Stomach (tissue), 9 donors: ENCODE results near the gene FAM110A. TPM values are rescaled to one million over a fixed set of nuclear protein-coding genes. Genes with fewer than 3 reads are reported as not detected.

Source experiments
- DNase-seq, 2 donors: peaks; one replicate each; pipeline versions ENCODE4 v3.0.0 to v3.0.0-alpha.2; 2013 to 2019
- H3K27ac ChIP-seq, 5 donors: fragments of 200-600 bp in 4 of 5; sonication (generic) in 4 of 5; one replicate each; pipeline ENCODE4 v1.5.1; 2013 to 2019; ENCODE audit warnings: mild to moderate bottlenecking in 1 of 5, moderate library complexity in 1 of 5
- H3K27me3 ChIP-seq, 3 donors: fragments of 200-600 bp; sonication (generic); one replicate each; pipeline ENCODE4 v1.5.1; 2017 to 2019; ENCODE audit warnings: mixed run types in 1 of 3
- H3K36me3 ChIP-seq, 4 donors: fragments of 200-600 bp; sonication (generic); 1 replicate in 3 of 4; 2 replicates in 1 of 4; pipeline ENCODE4 v1.5.1; 2016 to 2019
- H3K4me1 ChIP-seq, 4 donors: fragments of 200-600 bp; sonication (generic); one replicate each; pipeline ENCODE4 v1.5.1; 2016 to 2019
- H3K4me3 ChIP-seq, 4 donors: fragments of 200-600 bp; sonication (generic) in 3 of 4; one replicate each; pipeline ENCODE4 v1.5.1; 2016 to 2019; ENCODE audit warnings: mild to moderate bottlenecking in 1 of 4
- H3K9me3 ChIP-seq, 4 donors: fragments of 200-600 bp; sonication (generic); one replicate each; pipeline ENCODE4 v1.5.1; 2016 to 2019
- EP300 ChIP-seq: sonication (generic); formaldehyde crosslinking; IDR thresholded peaks from one replicate; pipeline ENCODE4 v1.6.1; 2017; ENCODE audit warnings: antibody characterized with exemption
- POLR2A ChIP-seq, 4 donors: fragments of 450-650 bp; IDR thresholded peaks; one replicate each; pipeline ENCODE4 v1.6.1; 2016; ENCODE audit warnings: antibody characterized with exemption in 4 of 4, control low read depth in 2 of 4, mild to moderate bottlenecking in 1 of 4, moderate library complexity in 1 of 4
- POLR2AphosphoS5 ChIP-seq, 3 donors: sonication (generic); formaldehyde crosslinking; IDR thresholded peaks; one replicate each; pipeline ENCODE4 v1.6.1; 2016; ENCODE audit warnings: antibody characterized with exemption in 3 of 3
- WGBS, 5 donors: extraction: QIAGEN DNeasy Blood & Tissue Kit in 3 of 5; methylation state at CpG; one replicate each; pipeline versions ENCODE4 v1.1.5 to v1.1.7; 2013 to 2018; 5-methylcytosine and 5-hydroxymethylcytosine counted together
- intact Hi-C: fragments of 100-400 bp; cut with DNase I; formaldehyde crosslinking; loops from one replicate; pipeline ENCODE4 v1.15.1; 2023; ENCODE audit warnings: low total_unique reads
- polyA plus RNA-seq, 3 donors: library from polyadenylated mRNA; stranded (reverse); fragments of 200-250 nt; gene quantifications; one replicate each; pipeline ENCODE4 v1.2.3, GENCODE V29; 2013
- total RNA-seq, 5 donors: library from RNA; depleted of rRNA; stranded (reverse); fragments of >200 nt; gene quantifications; one replicate each; pipeline versions ENCODE4 v1.1.0 to v1.2.3, GENCODE V29; 2014 to 2016
- TF ChIP-seq, protein P1 (sequence below), 7 experiments: fragments of 450-650 bp in 4 of 7; fragments of 200-600 bp in 3 of 7; sonication (generic) in 3 of 7; IDR thresholded peaks; one replicate each; pipeline ENCODE4 v1.5.1; 2016 to 2019; ENCODE audit warnings: antibody characterized with exemption in 7 of 7, control low read depth in 2 of 7, mild to moderate bottlenecking in 1 of 7
- donor health status: healthy with polysubstance abuse.
- donor health status: Bipolar disorder and iron deficiency.
- donor health status: healthy.

The FAM110A gene
- total and polyA plus RNA-seq, 8 donors: 0.58 to 17.6 (median 3.8) TPM

DNA sequence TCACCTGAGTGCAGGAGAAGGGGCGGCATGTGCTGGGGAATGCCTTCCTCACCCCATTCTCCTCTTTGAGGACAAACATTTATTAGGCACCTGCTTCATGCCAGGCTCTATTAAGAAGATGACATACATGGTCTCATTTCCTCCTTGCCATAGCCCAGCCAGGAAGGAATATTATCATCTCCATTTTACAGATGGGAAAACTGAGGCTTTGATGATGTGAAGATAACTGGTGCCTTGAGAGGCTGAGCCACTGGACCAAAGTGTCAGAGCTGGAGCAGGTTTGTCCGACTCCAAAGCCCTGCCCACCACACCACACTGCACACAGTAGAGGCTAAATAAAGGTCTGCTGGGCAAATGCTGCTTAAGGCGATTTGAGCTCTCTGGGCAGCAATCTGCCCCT lies 37.2 kb downstream of the FAM110A start:
- H3K27ac ChIP-seq: no peak overlapping the region
- 68 to 85% (median 80%) methylated on average over 3 of the region's 3 CpGs for WGBS, 5 donors
- no peaks in the 10 kb centered on the region for H3K36me3 ChIP-seq
- peaks cover 0 to 38% (median 0%) of the 10 kb centered on the region in 3 donors for H3K27me3 ChIP-seq
- H3K4me3 ChIP-seq: no peak overlapping the region
- TF ChIP-seq POLR2A (IDR thresholded peaks at IDR 0.05): no peak
- TF ChIP-seq EP300: no peak
- DNase-seq: no peak
- H3K4me1 ChIP-seq: no peaks in the 10 kb centered on the region
- intact Hi-C loops: no loop called here
- no peaks in the 10 kb centered on the region for H3K9me3 ChIP-seq

DNA sequence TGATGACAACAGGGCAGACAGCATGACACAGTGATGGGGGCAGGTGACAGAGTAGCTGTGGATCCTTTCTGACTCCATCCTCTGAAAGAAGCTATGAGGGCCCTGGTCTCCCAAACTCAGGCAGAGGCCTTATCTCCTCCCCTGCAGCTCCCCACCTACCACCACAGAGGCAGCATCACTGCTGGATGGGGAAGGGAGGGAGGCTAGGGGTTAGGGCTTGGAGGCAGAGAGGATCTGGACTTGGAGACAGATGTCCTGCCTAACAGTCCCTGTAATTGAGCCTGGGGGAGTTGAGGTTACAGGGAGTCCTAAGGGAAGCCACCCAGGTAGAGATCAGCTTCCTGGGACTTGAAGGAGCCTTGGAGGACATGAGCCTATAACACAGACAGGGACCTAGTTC lies 37.9 kb downstream of the FAM110A start:
- Histone ChIP-seq H3K27ac (no peak overlapping the region), H3K36me3 (no peaks in the 10 kb centered on the region), H3K4me3 (no peak overlapping the region), H3K9me3 (no peaks in the 10 kb centered on the region), H3K4me1 (no peaks in the 10 kb centered on the region), H3K27me3 (peaks cover 0 to 38% (median 0%) of the 10 kb centered on the region in 3 donors)
- TF ChIP-seq EP300 (no peak), POLR2A (IDR thresholded peaks at IDR 0.05) (no peak), POLR2AphosphoS5 (IDR thresholded peaks at IDR 0.05) (no peak)
- TF ChIP-seq, protein P1, sequence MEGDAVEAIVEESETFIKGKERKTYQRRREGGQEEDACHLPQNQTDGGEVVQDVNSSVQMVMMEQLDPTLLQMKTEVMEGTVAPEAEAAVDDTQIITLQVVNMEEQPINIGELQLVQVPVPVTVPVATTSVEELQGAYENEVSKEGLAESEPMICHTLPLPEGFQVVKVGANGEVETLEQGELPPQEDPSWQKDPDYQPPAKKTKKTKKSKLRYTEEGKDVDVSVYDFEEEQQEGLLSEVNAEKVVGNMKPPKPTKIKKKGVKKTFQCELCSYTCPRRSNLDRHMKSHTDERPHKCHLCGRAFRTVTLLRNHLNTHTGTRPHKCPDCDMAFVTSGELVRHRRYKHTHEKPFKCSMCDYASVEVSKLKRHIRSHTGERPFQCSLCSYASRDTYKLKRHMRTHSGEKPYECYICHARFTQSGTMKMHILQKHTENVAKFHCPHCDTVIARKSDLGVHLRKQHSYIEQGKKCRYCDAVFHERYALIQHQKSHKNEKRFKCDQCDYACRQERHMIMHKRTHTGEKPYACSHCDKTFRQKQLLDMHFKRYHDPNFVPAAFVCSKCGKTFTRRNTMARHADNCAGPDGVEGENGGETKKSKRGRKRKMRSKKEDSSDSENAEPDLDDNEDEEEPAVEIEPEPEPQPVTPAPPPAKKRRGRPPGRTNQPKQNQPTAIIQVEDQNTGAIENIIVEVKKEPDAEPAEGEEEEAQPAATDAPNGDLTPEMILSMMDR (IDR thresholded peaks at IDR 0.05): no peak
- intact Hi-C loops: no loop called here
- DNase-seq: no peak

DNA sequence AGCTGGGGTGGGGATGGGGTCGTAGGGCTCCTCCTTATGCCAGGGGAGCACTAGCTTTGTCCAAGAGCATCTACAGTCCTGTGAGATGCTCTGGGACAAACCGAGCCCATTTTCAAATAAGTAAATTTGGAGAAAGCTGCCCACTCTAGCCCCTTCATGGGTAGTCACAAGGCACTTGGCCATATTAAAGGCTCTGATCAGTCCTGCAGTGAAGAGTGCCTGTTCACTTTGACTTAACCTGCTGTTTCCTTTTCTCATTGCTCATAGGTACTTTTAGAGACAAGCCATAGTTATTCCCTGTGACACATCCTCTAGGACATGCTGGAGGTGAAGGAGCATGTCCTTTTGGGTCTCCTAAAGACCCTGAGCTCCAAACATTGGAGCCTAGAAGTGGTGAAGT lies 38.4 kb downstream of the FAM110A start:
- WGBS, 5 donors: 36 to 83% (median 60%) methylated on average over 2 of the region's 2 CpGs
- DNase-seq: no peak
- Histone ChIP-seq H3K27me3 (peaks cover 0 to 38% (median 0%) of the 10 kb centered on the region in 3 donors), H3K4me3 (no peak overlapping the region), H3K9me3 (no peaks in the 10 kb centered on the region), H3K27ac (no peak overlapping the region), H3K36me3 (no peaks in the 10 kb centered on the region), H3K4me1 (no peaks in the 10 kb centered on the region)
- intact Hi-C loops: no loop called here
- TF ChIP-seq POLR2A (IDR thresholded peaks at IDR 0.05) (no peak), POLR2AphosphoS5 (IDR thresholded peaks at IDR 0.05) (no peak), EP300 (no peak)
- TF ChIP-seq, protein P1 (IDR thresholded peaks at IDR 0.05): no peak

DNA sequence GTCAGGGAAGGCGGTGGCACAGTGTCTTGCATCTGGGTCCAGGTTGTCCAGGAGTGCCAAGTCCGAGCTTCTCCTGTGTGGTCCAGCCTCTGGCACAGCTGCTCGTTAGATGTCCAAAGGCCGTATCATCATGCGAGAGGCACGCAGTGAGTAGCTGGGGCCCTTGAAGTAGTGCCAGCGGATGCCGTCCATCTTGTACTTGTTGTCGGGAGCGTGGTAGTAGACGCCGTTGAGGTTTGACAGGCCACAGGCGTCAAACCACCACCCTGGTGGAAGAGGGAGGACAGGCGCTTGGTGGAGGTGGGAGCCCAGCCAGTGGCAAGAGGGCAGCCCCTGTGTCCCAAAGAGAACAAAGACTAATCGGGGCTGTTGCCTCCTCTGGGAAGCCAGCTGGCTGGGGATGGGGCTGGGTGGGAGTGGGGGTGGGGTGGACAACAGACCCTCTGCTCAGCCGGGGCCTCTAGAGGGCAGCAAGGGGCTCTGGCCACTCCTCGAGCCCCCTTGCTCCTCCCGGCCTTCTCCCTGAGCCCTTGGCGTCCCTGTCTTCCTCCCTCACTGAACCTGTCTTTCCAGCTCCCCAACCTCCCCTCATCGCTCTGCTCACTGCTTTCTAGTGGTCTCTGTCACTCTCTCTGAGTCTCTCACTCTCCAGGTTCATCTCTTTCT lies 39.5 kb downstream of the FAM110A start:
- Histone ChIP-seq H3K36me3 (no peaks in the 10 kb centered on the region), H3K4me3 (no peak overlapping the region), H3K9me3 (no peaks in the 10 kb centered on the region), H3K4me1 (no peaks in the 10 kb centered on the region), H3K27ac (no peak overlapping the region), H3K27me3 (peaks cover 0 to 38% (median 0%) of the 10 kb centered on the region in 3 donors)
- WGBS, 5 donors: 65 to 71% (median 68%) methylated on average over 20 of the region's 20 CpGs
- intact Hi-C loops: no loop called here
- no peak for TF ChIP-seq POLR2A (IDR thresholded peaks at IDR 0.05)
- TF ChIP-seq EP300: no peak
- TF ChIP-seq, protein P1 (IDR thresholded peaks at IDR 0.05): no peak
- TF ChIP-seq POLR2AphosphoS5 (IDR thresholded peaks at IDR 0.05): no peak
- no peak for DNase-seq

DNA sequence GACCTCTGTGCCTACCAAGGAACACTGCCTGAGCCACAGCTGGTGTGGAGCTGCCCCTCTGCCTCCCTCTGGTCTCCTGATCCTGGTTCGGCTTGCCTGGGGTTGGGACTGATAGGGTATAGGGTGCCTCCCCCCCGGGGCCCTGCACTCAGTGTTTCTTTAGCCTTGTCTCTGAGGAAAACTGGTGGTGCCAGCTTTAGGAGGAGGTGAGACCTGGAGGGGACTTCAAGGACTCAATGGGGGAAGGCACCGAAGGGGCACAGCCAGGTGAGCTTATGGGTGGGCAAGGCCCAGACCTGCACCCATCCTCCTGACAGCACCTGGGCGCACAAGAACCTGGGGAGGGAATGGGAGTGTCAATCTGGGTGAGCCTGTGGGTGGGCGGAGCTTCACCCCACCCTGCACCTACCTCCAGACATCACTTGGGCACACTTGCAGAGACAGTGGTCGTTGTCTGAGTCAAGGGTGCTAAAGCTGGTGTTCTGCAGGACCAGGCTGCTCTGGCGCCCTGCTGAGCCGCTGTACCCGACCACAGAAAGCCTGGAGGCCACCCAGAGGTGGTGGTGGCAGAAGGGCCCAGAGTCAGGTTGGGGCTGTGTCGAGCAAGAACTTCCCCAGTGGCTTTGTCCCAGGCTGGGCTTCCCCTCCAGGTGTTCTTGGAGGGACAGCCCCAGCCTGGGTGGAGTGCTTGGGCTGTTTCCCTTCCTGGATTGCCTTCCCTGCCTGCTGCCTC lies 40.5 kb downstream of the FAM110A start:
- TF ChIP-seq POLR2AphosphoS5 (IDR thresholded peaks at IDR 0.05) (no peak), POLR2A (IDR thresholded peaks at IDR 0.05) (no peak), EP300 (no peak)
- TF ChIP-seq, protein P1 (IDR thresholded peaks at IDR 0.05): no peak
- intact Hi-C loops: no loop called here
- H3K9me3 ChIP-seq: no peaks in the 10 kb centered on the region
- no peak overlapping the region for H3K4me3 ChIP-seq
- WGBS, 5 donors: 42 to 71% (median 63%) methylated on average over 7 to 10 of the region's 10 CpGs
- no peak overlapping the region for H3K27ac ChIP-seq
- no peaks in the 10 kb centered on the region for H3K36me3 ChIP-seq
- no peaks in the 10 kb centered on the region for H3K4me1 ChIP-seq
- DNase-seq: no peak
- H3K27me3 ChIP-seq: peaks cover 0 to 37% (median 0%) of the 10 kb centered on the region in 3 donors
